SH-SY5Y (cell line): ENCODE results near the gene LATS1.

Experiments used
- GATA2 ChIP-seq: IDR thresholded peaks from 2 replicates; pipeline ENCODE4 v1.6.1; 2011; ENCODE audit warnings: mild to moderate bottlenecking, low read depth, low read length
- GATA3 ChIP-seq: IDR thresholded peaks from 2 replicates; pipeline ENCODE4 v1.6.1; 2011; ENCODE audit warnings: low read depth, mild to moderate bottlenecking, low read length, moderate library complexity

DNA sequence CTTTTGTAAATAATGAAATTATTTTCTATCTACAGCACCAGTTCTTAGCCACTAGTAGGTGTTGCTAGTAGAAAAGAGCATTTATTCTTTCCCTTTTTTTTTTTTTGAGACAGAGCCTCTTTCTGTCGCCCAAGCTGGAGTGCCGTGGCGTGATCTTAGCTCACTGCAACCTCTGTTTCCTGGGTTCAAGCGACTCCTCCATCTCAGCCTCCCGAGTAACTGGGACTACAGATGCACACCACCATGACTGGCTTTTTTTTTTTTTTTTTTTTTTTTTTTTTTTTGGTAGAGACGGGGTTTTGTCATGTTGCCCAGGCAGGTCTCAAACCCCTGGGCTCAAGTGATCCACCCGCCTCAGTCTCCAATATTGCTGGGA is 38.3 kb upstream of the LATS1 start:
- TF ChIP-seq GATA2 (no peak), GATA3 (no peak)
